Measurements from ENCODE around the gene PLD4. TPM values are rescaled to one million over a fixed set of nuclear protein-coding genes. Genes with fewer than 3 reads are reported as not detected.
"Not testable (repeated sequence)": the region's sequence is repeated elsewhere in the genome, so short reads cannot be mapped to it uniquely, and the experiment has no call there.

Gene PLD4
- total RNA-seq, 6 experiments from 2014 or later: 0.05 to 0.18 (median 0.11) TPM

- 0 out of 2 replicates have a peak, but pooled peaks cover 5% of the 10 kb centered on the region for H3K4me1 Mint-ChIP-seq (ENCODE audit: low read depth)
- H3K27ac Mint-ChIP-seq: no peak overlapping the region
- no peak for TF ChIP-seq CTCF (IDR thresholded peaks at IDR 0.05)
- no peak for DNase-seq
- H3K9me3 Mint-ChIP-seq: no peaks in the 10 kb centered on the region
- H3K36me3 Mint-ChIP-seq (ENCODE audit: low read depth): peaks cover 17% of the 10 kb centered on the region
- H3K27me3 Mint-ChIP-seq (ENCODE audit: insufficient read depth): peaks cover 11% of the 10 kb centered on the region; the same call in 1 of the 2 replicates
- H3K4me3 Mint-ChIP-seq: no peak overlapping the region
Observed at GRCh38 chr14:104938960-104939359, 14.3 kb downstream of the PLD4 start.

GRCh38 chr14:104939666-104940410 lies 15.2 kb downstream of the PLD4 start:
- DNase-seq: no peak
- Mint-ChIP-seq H3K4me3 (no peak overlapping the region), H3K27me3 (ENCODE audit: insufficient read depth) (peaks cover 11% of the 10 kb centered on the region; the same call in 1 of the 2 replicates), H3K27ac (no peak overlapping the region), H3K4me1 (ENCODE audit: low read depth) (no peaks in the 10 kb centered on the region), H3K36me3 (ENCODE audit: low read depth) (peaks cover 17% of the 10 kb centered on the region), H3K9me3 (no peaks in the 10 kb centered on the region)
- TF ChIP-seq CTCF (IDR thresholded peaks at IDR 0.05): no peak

- Mint-ChIP-seq H3K9me3 (no peaks in the 10 kb centered on the region), H3K27ac (no peak overlapping the region), H3K4me3 (no peak overlapping the region), H3K27me3 (ENCODE audit: insufficient read depth) (peaks cover 11% of the 10 kb centered on the region; the same call in 1 of the 2 replicates), H3K4me1 (ENCODE audit: low read depth) (no peaks in the 10 kb centered on the region), H3K36me3 (ENCODE audit: low read depth) (peaks cover 19% of the 10 kb centered on the region)
- no peak for DNase-seq
- TF ChIP-seq CTCF (IDR thresholded peaks at IDR 0.05): peak; percentile 38; the same call in 1 of the 2 replicates
Observed at GRCh38 chr14:104940526-104941150, 16.0 kb downstream of the PLD4 start.

GRCh38 chr14:104941508-104942365 lies 17.1 kb downstream of the PLD4 start:
- H3K4me1 Mint-ChIP-seq (ENCODE audit: low read depth): no peaks in the 10 kb centered on the region
- H3K27me3 Mint-ChIP-seq (ENCODE audit: insufficient read depth): peaks cover 11% of the 10 kb centered on the region; the same call in 1 of the 2 replicates
- H3K4me3 Mint-ChIP-seq: no peak overlapping the region
- H3K27ac Mint-ChIP-seq: no peak overlapping the region
- H3K36me3 Mint-ChIP-seq (ENCODE audit: low read depth): peaks cover 23% of the 10 kb centered on the region
- DNase-seq: no peak
- no peak for TF ChIP-seq CTCF (IDR thresholded peaks at IDR 0.05)
- no peaks in the 10 kb centered on the region for H3K9me3 Mint-ChIP-seq

GRCh38 chr14:104942586-104942985 lies 17.9 kb downstream of the PLD4 start:
- no peak for TF ChIP-seq CTCF (IDR thresholded peaks at IDR 0.05)
- no peaks in the 10 kb centered on the region for H3K4me1 Mint-ChIP-seq (ENCODE audit: low read depth)
- H3K27ac Mint-ChIP-seq: no peak overlapping the region
- no peak for DNase-seq
- peaks cover 23% of the 10 kb centered on the region for H3K36me3 Mint-ChIP-seq (ENCODE audit: low read depth)
- no peak overlapping the region for H3K4me3 Mint-ChIP-seq
- no peaks in the 10 kb centered on the region for H3K9me3 Mint-ChIP-seq
- peaks cover 11% of the 10 kb centered on the region; the same call in 1 of the 2 replicates for H3K27me3 Mint-ChIP-seq (ENCODE audit: insufficient read depth)

- H3K27me3 Mint-ChIP-seq (ENCODE audit: insufficient read depth); DNase-seq; H3K27ac Mint-ChIP-seq; H3K4me3 Mint-ChIP-seq; H3K4me1 Mint-ChIP-seq (ENCODE audit: low read depth); H3K9me3 Mint-ChIP-seq: not testable (repeated sequence)
- peaks cover 15% of the 10 kb centered on the region for H3K36me3 Mint-ChIP-seq (ENCODE audit: low read depth)
Observed at GRCh38 chr14:104943216-104944015, 18.7 kb downstream of the PLD4 start.

- not testable (repeated sequence) for H3K4me1 Mint-ChIP-seq (ENCODE audit: low read depth); H3K4me3 Mint-ChIP-seq; H3K27ac Mint-ChIP-seq; H3K27me3 Mint-ChIP-seq (ENCODE audit: insufficient read depth); H3K9me3 Mint-ChIP-seq; DNase-seq
- peaks cover 14% of the 10 kb centered on the region for H3K36me3 Mint-ChIP-seq (ENCODE audit: low read depth)
Observed at GRCh38 chr14:104944016-104944308, 19.3 kb downstream of the PLD4 start.
